Keratinocyte (primary cell): ENCODE measurements around the gene CLEC4C.
"Not testable (repeated sequence)": the region's sequence is repeated elsewhere in the genome, so short reads cannot be mapped to it uniquely, and the experiment has no call there.

Experiments
- EZH2 ChIP-seq: IDR thresholded peaks from one replicate; pipeline ENCODE4 v1.6.1; 2012; ENCODE audit warnings: inconsistent platforms, mild to moderate bottlenecking, low read length, moderate library complexity
- TF ChIP-seq, protein P1 (sequence below), 3 experiments: IDR thresholded peaks in 1 of 3; conservative IDR thresholded peaks in 1 of 3; optimal IDR thresholded peaks in 1 of 3; 2 replicates in 2 of 3; 3 replicates in 1 of 3; pipeline versions ENCODE3 to v1.5.1; 2011; ENCODE audit warnings: low read length in 3 of 3, mild to moderate bottlenecking in 3 of 3, moderate library complexity in 2 of 3, control low read depth in 1 of 3, inconsistent platforms in 1 of 3; ENCODE audit not compliant: insufficient read depth in 2 of 3; ENCODE audit errors: extremely low read depth in 1 of 3

DNA sequence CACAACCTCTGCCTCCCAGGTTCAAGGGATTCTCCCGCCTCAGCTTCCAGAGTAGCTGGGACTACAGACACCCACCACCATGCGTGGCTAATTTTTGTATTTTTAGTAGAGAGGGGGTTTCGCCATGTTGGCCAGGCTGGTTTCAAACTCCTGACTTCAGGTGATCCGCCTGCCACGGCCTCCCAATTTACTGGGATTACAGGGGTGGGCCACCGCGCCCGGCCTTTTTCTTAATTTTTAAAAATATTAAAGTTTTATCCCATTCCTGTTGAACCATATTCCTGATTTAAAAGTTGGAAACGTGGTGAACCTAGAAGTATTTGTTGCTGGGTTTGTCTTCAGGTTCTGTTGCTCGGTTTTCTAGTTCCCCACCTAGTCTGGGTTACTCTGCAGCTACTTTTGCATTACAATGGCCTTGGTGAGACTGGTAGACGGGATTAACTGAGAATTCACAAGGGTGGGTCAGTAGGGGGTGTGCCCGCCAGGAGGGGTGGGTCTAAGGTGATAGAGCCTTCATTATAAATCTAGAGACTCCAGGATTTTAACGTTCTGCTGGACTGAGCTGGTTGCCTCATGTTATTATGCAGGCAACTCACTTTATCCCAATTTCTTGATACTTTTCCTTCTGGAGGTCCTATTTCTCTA lies 41.8 kb upstream of the CLEC4C start, which contains the start of gene NANOG:
- TF ChIP-seq, protein P1, sequence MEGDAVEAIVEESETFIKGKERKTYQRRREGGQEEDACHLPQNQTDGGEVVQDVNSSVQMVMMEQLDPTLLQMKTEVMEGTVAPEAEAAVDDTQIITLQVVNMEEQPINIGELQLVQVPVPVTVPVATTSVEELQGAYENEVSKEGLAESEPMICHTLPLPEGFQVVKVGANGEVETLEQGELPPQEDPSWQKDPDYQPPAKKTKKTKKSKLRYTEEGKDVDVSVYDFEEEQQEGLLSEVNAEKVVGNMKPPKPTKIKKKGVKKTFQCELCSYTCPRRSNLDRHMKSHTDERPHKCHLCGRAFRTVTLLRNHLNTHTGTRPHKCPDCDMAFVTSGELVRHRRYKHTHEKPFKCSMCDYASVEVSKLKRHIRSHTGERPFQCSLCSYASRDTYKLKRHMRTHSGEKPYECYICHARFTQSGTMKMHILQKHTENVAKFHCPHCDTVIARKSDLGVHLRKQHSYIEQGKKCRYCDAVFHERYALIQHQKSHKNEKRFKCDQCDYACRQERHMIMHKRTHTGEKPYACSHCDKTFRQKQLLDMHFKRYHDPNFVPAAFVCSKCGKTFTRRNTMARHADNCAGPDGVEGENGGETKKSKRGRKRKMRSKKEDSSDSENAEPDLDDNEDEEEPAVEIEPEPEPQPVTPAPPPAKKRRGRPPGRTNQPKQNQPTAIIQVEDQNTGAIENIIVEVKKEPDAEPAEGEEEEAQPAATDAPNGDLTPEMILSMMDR (optimal IDR thresholded peaks at IDR 0.05 in 1 of 3, IDR thresholded peaks at IDR 0.05 in 1 of 3, conservative IDR thresholded peaks at IDR 0.05 in 1 of 3; ENCODE audit: extremely low read depth in 1 of 3, insufficient read depth in 2 of 3, low read length in 3 of 3): not testable (repeated sequence)
- not testable (repeated sequence) for TF ChIP-seq EZH2
